Fibroblast of villous mesenchyme (primary cell): Measurements from ENCODE around the gene GSE1. TPM values are rescaled to one million over a fixed set of nuclear protein-coding genes. Genes with fewer than 3 reads are reported as not detected.

Experiments
- DNase-seq: peaks from one replicate; pipeline ENCODE4 v3.0.0-alpha.2; 2010; ENCODE audit warnings: low read depth
- H3K4me3 ChIP-seq: 2 replicates; pipeline ENCODE4 v1.5.1; 2011; ENCODE audit warnings: low read depth, mild to moderate bottlenecking, low read length
- CTCF ChIP-seq: IDR thresholded peaks from 2 replicates; pipeline ENCODE4 v1.5.1; 2012; ENCODE audit warnings: low read depth, mild to moderate bottlenecking, low read length; ENCODE audit not compliant: insufficient read depth
- total RNA-seq: library from RNA; depleted of rRNA; stranded (reverse); fragments of >200 nt; gene quantifications from 2 replicates; pipeline ENCODE4 v1.2.3, GENCODE V29; 2012

GSE1 gene
- total RNA-seq, 1 donor = 48.4 TPM

DNA sequence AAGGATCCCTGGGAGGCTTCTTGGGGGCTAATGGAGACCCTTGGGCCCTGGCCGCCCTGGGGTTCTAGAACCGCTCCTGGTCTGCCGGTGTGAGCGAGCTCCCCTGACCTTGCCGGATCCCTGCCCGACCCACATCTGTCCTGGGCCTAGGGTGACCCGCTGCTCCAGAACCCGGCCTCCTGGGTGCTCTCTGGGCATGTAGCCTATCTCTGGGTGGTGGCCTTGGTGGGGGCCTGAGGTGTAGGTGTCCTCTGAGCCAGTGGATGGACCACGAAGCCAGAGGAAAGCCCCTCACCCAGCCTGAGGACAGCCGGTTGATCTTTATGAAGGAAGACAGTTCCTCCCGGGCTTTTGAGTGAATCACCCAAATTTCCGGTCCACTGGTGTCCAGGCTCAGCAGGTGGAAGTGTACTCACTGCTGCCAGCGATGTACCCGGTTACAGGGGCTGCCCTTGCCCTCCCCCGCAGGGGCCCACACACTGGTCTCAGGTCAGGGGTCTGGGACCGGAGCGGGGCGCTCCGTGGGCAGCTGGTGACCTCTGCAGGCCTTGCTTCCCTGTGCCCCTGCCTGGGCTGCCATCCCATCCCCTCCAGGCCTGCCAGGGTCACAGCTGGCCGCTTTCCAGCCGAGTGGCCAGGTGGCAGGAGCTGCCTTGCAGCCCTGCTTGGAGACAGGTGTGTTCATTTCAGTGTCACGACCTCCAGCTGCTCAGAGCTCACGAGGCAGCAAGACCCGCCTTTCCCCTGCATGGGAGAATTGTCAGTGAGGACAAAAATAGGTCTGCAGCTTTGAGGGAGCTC is 10.5 kb upstream of the GSE1 start:
- TF ChIP-seq CTCF = no peak
- no peak for DNase-seq
- H3K4me3 ChIP-seq = no peak overlapping the region

GRCh38 chr16:85603203-85603755 is 9.8 kb upstream of the GSE1 start:
- DNase-seq = no peak
- no peak overlapping the region for H3K4me3 ChIP-seq
- TF ChIP-seq CTCF = no peak

DNA sequence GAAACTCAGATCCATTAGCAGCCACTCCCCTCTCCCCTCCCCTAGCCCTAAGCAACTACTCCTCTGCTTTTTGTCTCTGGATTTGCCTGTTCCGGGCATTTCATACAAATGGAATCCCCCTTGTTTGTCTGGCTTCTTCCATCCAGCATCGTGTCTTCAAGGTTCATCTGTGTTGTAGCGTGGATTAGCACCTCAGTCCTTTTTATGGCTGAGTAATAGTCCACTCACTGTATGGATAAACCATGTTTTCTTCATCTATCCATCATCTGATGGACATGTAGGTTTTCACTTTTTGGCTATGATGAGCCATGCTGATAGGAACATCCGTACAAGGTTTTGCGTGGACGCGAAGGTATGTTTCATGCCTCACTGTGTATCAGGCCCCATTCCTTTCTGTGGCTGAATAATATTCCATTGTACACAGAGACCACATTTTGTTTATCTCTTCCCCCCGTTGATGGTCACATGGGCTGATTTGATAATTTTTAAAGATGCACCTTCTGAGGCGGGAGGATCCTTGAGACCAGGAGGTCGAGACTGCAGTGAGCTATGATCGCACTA is 8.9 kb upstream of the GSE1 start:
- no peak overlapping the region for H3K4me3 ChIP-seq
- no peak for TF ChIP-seq CTCF
- no peak for DNase-seq

DNA sequence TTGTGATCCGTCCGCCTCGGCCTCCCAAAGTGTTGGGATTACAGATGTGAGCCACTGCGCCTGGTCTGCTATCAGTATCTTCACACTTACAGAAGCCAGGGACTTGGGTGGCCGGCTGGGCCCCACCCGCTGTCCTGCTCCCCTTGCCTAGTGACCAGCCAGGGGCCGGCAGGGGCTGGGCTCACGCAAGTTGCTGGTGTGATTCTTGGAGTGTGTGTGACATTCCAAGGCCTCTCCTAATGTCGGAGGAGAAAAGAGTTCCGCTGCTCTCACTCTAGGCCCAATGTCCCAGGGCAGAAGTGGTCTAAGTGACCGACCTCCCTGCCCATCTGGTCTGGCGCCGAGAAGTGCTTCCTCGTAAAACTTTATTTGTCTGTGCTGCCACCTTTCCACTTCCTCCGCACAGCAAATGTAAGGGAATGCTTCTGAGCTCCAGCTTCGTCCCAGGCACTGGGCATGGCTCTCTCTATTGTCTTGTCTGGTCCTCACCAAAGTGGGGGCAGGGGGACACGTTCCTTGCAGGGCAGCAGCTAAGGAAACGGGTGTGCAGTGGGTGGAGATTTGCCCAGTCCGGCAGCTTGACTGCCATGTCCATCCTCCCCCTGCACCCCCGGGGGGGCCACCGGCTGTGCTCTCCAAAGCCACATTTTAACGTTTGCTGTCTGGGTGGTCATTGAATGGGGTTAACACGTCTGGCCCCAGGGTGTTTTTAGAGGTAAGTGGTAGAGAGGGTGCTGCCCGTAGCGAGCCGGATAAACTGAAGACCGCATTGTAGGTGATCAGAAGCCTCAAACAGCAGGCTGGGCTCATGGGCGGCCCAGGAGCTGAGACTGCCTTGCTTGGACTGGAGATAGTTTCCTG is 7.8 kb upstream of the GSE1 start:
- H3K4me3 ChIP-seq = no peak overlapping the region
- TF ChIP-seq CTCF = no peak

DNA sequence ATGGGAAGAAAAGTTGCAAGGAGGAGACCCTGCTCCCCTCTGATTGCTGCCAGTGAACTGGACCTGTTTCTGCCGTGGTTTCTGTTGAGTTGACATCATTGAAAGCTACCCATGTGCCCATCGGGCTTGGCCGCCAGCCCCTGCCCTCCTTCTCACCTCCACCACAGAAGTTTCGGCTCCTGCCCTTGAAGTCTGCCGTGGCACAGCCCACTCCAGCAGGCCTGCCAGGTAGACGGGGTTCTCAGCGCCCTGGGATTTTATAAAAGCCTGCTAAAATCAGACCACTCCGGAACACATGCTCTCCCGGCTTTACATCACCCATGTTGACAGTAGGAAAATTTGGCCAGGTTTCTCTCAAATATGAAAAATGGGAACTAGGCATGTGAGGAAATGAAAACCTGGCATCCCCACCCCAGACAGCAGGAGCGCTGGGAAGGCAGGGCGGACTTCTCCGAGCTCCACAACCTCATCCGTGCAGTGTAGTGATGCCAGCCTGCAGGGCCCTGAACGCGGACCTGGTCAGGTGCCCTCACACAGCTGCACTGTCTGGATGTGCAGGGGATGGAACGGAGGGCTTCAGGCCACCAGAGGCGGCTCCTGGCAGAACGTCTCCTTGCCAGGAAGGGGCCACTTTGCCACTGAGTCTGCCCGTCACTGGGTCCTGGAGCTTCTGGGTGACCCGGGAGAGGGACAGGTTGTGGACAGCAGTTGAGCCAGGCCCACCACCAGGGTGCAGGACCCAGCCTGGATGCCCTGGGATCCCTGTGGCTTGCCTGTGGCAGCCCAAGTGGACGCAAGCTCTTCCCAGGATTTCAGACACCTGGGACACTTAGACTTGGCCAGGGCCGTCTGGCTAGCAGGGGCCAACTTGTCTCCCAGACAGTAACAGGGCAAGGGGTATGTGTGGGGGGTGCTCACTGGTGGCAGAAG is 6.9 kb upstream of the GSE1 start:
- H3K4me3 ChIP-seq = no peak overlapping the region
- no peak for DNase-seq
- TF ChIP-seq CTCF = no peak

More for the DNA sequence above, 7.8 kb upstream of the GSE1 start:
- DNase-seq = no peak

DNA sequence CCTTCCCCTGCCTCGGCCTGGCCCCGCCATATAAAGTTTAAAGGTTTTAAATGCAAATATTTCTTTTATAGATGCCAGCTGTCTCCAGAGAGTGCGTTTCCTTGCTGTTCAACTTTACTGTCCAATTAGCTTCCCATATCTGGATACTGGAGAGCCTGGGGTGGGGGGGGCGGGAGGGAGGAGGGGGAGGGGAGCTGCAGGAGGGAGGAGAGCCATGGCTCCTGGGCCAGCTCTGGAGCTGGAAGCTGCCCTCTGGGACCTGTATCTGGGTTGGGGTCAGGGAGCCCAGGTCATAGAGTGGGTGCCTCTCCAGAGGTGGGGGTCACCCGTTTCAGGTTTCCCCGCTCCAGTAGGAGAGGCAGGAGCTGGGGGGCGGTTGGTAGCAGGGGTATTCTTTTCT is 6.2 kb upstream of the GSE1 start:
- no peak for TF ChIP-seq CTCF
- peak overlapping the region; percentile 4 for H3K4me3 ChIP-seq
- peak; percentile 30 for DNase-seq
